Non-pigmented ciliary epithelial cell (primary cell): ENCODE data around the gene KIRREL3.

ENCODE experiments used
- DNase-seq: peaks from one replicate; pipeline ENCODE4 v3.0.0-alpha.2; 2010; ENCODE audit warnings: low read depth

Gene KIRREL3

GRCh38 chr11:126738295-126739031, 262.1 kb downstream of the KIRREL3 start:
- no peak for DNase-seq

- no peak for DNase-seq
These were observed 263.6 kb downstream of the KIRREL3 start for GRCh38 chr11:126736682-126737572.

- no peak for DNase-seq
These were observed 265.8 kb downstream of the KIRREL3 start for GRCh38 chr11:126734752-126735151.

GRCh38 chr11:126733685-126734084, 266.9 kb downstream of the KIRREL3 start:
- DNase-seq, result no peak

- no peak for DNase-seq
These were observed 267.6 kb downstream of the KIRREL3 start for GRCh38 chr11:126732981-126733380.

- DNase-seq, result no peak
These were observed 268.9 kb downstream of the KIRREL3 start for GRCh38 chr11:126731576-126732142.

GRCh38 chr11:126727381-126727780, 273.2 kb downstream of the KIRREL3 start:
- DNase-seq, result no peak

GRCh38 chr11:126725521-126725920, 275.0 kb downstream of the KIRREL3 start:
- no peak for DNase-seq

GRCh38 chr11:126725043-126725442, 275.5 kb downstream of the KIRREL3 start:
- DNase-seq, result no peak

GRCh38 chr11:126723665-126724045, 276.9 kb downstream of the KIRREL3 start:
- no peak for DNase-seq

GRCh38 chr11:126722956-126723664, 277.5 kb downstream of the KIRREL3 start:
- DNase-seq, result no peak

- no peak for DNase-seq
These were observed 278.4 kb downstream of the KIRREL3 start for GRCh38 chr11:126722006-126722736.

GRCh38 chr11:126720539-126721235, 279.9 kb downstream of the KIRREL3 start:
- DNase-seq, result no peak

GRCh38 chr11:126719740-126720139, 280.8 kb downstream of the KIRREL3 start:
- no peak for DNase-seq

GRCh38 chr11:126718276-126718675, 282.3 kb downstream of the KIRREL3 start:
- DNase-seq, result no peak

GRCh38 chr11:126716456-126717083, 284.0 kb downstream of the KIRREL3 start:
- peak; percentile 9 for DNase-seq

GRCh38 chr11:126713806-126714205, 286.8 kb downstream of the KIRREL3 start:
- no peak for DNase-seq

GRCh38 chr11:126711977-126712625, 288.5 kb downstream of the KIRREL3 start:
- no peak for DNase-seq

GRCh38 chr11:126710804-126711399, 289.7 kb downstream of the KIRREL3 start:
- DNase-seq, result no peak
